MM.1S (cell line): ENCODE data around the gene MMP24.

Experiments used
- DNase-seq: peaks from one replicate; pipeline ENCODE4 v3.0.0-alpha.2; 2015
- H2AFZ ChIP-seq: fragments of 300-600 bp; sonication (generic); 2 replicates; pipeline ENCODE4 v1.6.0; 2016; ENCODE audit warnings: antibody characterized with exemption, low read length
- H3F3A ChIP-seq: fragments of 300-600 bp; sonication (generic); 2 replicates; pipeline ENCODE4 v1.6.1; 2016; ENCODE audit warnings: mild to moderate bottlenecking, antibody characterized with exemption, low read length, moderate library complexity, mixed read lengths; ENCODE audit not compliant: insufficient read depth
- H3K27ac ChIP-seq: fragments of 300-600 bp; sonication (generic); 2 replicates; pipeline ENCODE4 v1.5.1; 2016; ENCODE audit warnings: mild to moderate bottlenecking, low read length
- H3K27me3 ChIP-seq: fragments of 300-600 bp; sonication (generic); replicated peaks from 2 replicates; pipeline ENCODE4 v1.6.0; 2016; ENCODE audit warnings: low read length; ENCODE audit not compliant: insufficient read depth
- H3K36me3 ChIP-seq: fragments of 300-600 bp; sonication (generic); replicated peaks from 2 replicates; pipeline ENCODE4 v1.6.1; 2016; ENCODE audit warnings: mild to moderate bottlenecking, low read length, mixed read lengths; ENCODE audit not compliant: insufficient read depth
- H3K4me1 ChIP-seq: fragments of 300-600 bp; sonication (generic); 2 replicates; pipeline ENCODE4 v1.6.1; 2016; ENCODE audit warnings: low read length, mixed read lengths
- H3K4me2 ChIP-seq: fragments of 300-600 bp; sonication (generic); 2 replicates; pipeline ENCODE4 v1.6.0; 2016; ENCODE audit warnings: low read depth, low read length
- H3K4me3 ChIP-seq: fragments of 300-600 bp; sonication (generic); 2 replicates; pipeline ENCODE4 v1.5.1; 2016; ENCODE audit warnings: low read length, mixed read lengths
- H3K79me2 ChIP-seq: fragments of 300-600 bp; sonication (generic); 2 replicates; pipeline ENCODE4 v1.6.1; 2016; ENCODE audit warnings: mixed run types, low read length, mixed read lengths
- H3K9ac ChIP-seq: fragments of 300-600 bp; sonication (generic); 2 replicates; pipeline ENCODE4 v1.6.1; 2016; ENCODE audit warnings: low read length, mixed read lengths
- H3K9me2 ChIP-seq: fragments of 300-600 bp; sonication (generic); replicated peaks from 2 replicates; pipeline ENCODE4 v1.6.1; 2016; ENCODE audit warnings: mild to moderate bottlenecking, low read length, mixed read lengths; ENCODE audit not compliant: insufficient read depth
- H3K9me3 ChIP-seq: fragments of 300-600 bp; sonication (generic); replicated peaks from 2 replicates; pipeline ENCODE4 v1.6.1; 2016; ENCODE audit warnings: mild to moderate bottlenecking, low read length, mixed read lengths; ENCODE audit not compliant: insufficient read depth
- H4K20me1 ChIP-seq: fragments of 300-600 bp; sonication (generic); 2 replicates; pipeline ENCODE4 v1.6.1; 2016; ENCODE audit warnings: mild to moderate bottlenecking, low read length, moderate library complexity, mixed read lengths; ENCODE audit not compliant: insufficient read depth
- EZH2 ChIP-seq: fragments of 300-600 bp; sonication (generic); optimal IDR thresholded peaks from 2 replicates; pipeline ENCODE3; 2017; ENCODE audit warnings: low read depth, mild to moderate bottlenecking, antibody characterized with exemption, low read length, mixed read lengths
- EZH2phosphoT487 ChIP-seq: fragments of 300-600 bp; sonication (generic); IDR thresholded peaks from 2 replicates; pipeline ENCODE4 v1.6.1; 2018; ENCODE audit warnings: antibody characterized with exemption, low read length
- TF ChIP-seq, protein P1 (sequence below): fragments of 300-600 bp; sonication (generic); IDR thresholded peaks from 2 replicates; pipeline ENCODE4 v1.5.1; 2016; ENCODE audit warnings: antibody characterized with exemption, low read length, mixed read lengths

Gene MMP24

DNA sequence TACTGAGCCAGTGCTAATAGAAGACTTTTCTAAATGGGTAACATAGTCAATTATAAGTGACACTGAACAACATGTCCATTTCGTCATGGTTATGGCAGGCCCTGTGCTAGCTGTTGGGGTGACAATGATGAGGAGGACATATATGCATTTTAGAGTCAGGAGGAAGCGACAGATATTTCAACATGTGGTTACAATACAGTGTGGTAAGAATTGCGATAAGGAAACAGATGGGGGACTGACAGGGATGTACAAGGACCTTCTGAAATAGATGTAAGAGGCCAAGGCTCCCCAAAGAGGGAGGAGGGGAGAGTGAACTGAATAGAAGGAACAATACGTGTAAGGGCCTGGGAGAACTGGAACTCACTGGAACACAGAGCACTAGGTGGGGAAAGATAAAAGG, 11.7 kb downstream of the MMP24 start:
- no peaks in the 10 kb centered on the region for H3K9me3 ChIP-seq
- H3K4me2 ChIP-seq: no peak overlapping the region
- H3K4me1 ChIP-seq: no peaks in the 10 kb centered on the region
- H3K27me3 ChIP-seq: no peaks in the 10 kb centered on the region
- H3K9me2 ChIP-seq: no peaks in the 10 kb centered on the region
- no peaks in the 10 kb centered on the region for H4K20me1 ChIP-seq
- H3K27ac ChIP-seq: no peak overlapping the region
- H3K79me2 ChIP-seq: no peaks in the 10 kb centered on the region
- no peak overlapping the region for H2AFZ ChIP-seq
- no peak overlapping the region for H3K9ac ChIP-seq
- TF ChIP-seq, protein P1, sequence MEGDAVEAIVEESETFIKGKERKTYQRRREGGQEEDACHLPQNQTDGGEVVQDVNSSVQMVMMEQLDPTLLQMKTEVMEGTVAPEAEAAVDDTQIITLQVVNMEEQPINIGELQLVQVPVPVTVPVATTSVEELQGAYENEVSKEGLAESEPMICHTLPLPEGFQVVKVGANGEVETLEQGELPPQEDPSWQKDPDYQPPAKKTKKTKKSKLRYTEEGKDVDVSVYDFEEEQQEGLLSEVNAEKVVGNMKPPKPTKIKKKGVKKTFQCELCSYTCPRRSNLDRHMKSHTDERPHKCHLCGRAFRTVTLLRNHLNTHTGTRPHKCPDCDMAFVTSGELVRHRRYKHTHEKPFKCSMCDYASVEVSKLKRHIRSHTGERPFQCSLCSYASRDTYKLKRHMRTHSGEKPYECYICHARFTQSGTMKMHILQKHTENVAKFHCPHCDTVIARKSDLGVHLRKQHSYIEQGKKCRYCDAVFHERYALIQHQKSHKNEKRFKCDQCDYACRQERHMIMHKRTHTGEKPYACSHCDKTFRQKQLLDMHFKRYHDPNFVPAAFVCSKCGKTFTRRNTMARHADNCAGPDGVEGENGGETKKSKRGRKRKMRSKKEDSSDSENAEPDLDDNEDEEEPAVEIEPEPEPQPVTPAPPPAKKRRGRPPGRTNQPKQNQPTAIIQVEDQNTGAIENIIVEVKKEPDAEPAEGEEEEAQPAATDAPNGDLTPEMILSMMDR: no peak
- TF ChIP-seq EZH2 (no peak), EZH2phosphoT487 (no peak)
- no peak overlapping the region for H3K4me3 ChIP-seq
- H3K36me3 ChIP-seq: no peaks in the 10 kb centered on the region
- no peaks in the 10 kb centered on the region for H3F3A ChIP-seq
- no peak for DNase-seq

DNA sequence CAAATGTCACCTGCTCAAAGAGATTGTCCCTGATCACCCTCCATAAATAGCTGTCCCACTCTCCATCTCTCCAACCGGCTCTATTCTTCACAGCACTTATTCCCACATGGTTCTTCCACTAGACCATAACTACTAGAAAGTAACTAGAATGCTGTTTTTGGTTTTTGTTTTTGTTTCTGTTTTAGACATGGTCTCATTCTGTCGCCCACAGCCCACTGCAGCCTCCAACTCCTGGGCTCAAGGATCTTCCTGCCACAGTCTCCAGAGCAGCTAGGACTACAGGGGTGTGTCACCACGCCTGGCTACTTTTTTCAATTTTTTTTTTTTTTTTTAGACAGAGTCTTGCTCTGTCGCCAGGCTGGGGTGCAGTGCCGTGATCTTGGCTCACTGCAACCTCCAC, 12.2 kb downstream of the MMP24 start:
- H2AFZ ChIP-seq: no peak overlapping the region

DNA sequence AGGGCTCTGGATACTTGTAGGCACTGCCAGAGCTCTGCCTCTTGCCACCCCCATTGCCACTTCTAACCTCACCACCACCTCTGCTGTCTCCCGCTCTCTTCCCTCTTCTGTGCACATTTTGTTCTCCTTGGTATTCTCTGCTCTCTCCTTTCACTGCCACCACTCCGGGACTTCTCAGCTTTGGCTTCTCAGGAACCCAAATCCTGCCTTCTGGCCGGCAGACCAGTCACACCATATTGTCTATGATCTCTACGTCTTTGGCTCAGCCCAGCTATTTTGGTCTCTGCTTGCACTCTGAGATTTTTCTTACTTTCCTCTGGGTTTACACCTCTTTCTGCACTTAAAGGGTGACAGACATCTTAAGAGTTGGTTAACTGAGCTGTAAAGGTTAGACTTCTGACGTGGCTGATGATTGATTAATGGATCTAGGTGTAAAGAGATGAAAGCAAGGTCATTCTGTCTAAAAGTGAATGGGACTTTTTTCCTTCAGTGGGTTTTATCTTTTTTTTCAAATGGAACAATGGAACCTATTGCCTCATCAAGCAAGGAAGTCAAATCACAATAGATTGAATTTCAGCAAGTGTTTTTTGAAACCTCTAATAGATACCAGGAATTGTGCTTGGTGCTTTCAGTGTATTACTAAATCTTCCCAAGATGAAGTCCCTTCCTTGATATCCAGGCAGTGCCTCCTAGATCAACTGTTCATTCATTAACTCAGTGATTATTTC, 13.8 kb downstream of the MMP24 start:
- TF ChIP-seq EZH2: no peak
- TF ChIP-seq, protein P1: no peak
- TF ChIP-seq EZH2phosphoT487: no peak
- no peaks in the 10 kb centered on the region for H3K9me2 ChIP-seq
- no peaks in the 10 kb centered on the region for H3K27me3 ChIP-seq
- H3K9me3 ChIP-seq: no peaks in the 10 kb centered on the region
- H3K36me3 ChIP-seq: no peaks in the 10 kb centered on the region
- H4K20me1 ChIP-seq: no peaks in the 10 kb centered on the region
- H3F3A ChIP-seq: no peaks in the 10 kb centered on the region
- no peak overlapping the region for H2AFZ ChIP-seq
- DNase-seq: no peak
- H3K4me2 ChIP-seq: no peak overlapping the region
- H3K9ac ChIP-seq: no peak overlapping the region
- H3K27ac ChIP-seq: no peak overlapping the region
- H3K4me3 ChIP-seq: no peak overlapping the region
- H3K79me2 ChIP-seq: no peaks in the 10 kb centered on the region
- H3K4me1 ChIP-seq: no peaks in the 10 kb centered on the region

More for the DNA sequence above, 12.2 kb downstream of the MMP24 start:
- Histone ChIP-seq H4K20me1 (no peaks in the 10 kb centered on the region), H3K9me3 (no peaks in the 10 kb centered on the region), H3K4me2 (no peak overlapping the region), H3K4me1 (no peaks in the 10 kb centered on the region), H3K27ac (no peak overlapping the region), H3K4me3 (no peak overlapping the region), H3F3A (no peaks in the 10 kb centered on the region), H3K9ac (no peak overlapping the region), H3K27me3 (no peaks in the 10 kb centered on the region), H3K79me2 (no peaks in the 10 kb centered on the region), H3K36me3 (no peaks in the 10 kb centered on the region), H3K9me2 (no peaks in the 10 kb centered on the region)
- TF ChIP-seq EZH2phosphoT487 (no peak), EZH2 (no peak)
- TF ChIP-seq, protein P1: no peak
- DNase-seq: no peak
